ENCODE measurements around the gene RILPL2.
A peak's percentile ranks its signal among the peaks of the same experiment; 100 is the strongest.
"Not testable (repeated sequence)": the region's sequence is repeated elsewhere in the genome, so short reads cannot be mapped to it uniquely, and the experiment has no call there.

RILPL2 gene

GRCh38 chr12:123436017-123436964 is at the start of gene RILPL2:
Gene RILPL2 (minus strand): TSS chr12:123436684. CDS start chr12:123436420, 264 bp downstream.
- peak; percentile 68 for DNase-seq

GRCh38 chr12:123485756-123486155 is 49.3 kb upstream of the RILPL2 start:
- no peak for DNase-seq

- no peak for DNase-seq
Observed at GRCh38 chr12:123483602-123484248, 47.2 kb upstream of the RILPL2 start.

DNA sequence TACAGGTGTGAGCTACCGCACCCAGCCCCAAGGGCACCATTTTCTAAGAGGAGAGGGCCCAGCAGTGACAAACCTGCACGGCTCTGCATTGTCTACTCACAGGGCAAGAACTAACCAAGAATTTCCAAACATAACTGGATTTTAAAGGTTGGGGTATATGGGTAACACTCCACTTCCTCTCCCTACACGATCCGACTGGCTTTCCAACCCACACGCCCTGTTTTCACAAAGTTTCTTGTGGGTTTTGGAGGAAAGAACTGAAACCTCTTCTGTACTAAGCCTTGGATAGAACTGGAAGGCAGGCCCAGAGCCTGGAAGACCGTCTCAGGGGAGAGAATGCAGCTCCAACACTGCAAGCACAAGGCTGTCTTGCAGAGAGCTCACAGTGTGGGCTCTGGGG is 46.4 kb upstream of the RILPL2 start:
- DNase-seq, result no peak

DNA sequence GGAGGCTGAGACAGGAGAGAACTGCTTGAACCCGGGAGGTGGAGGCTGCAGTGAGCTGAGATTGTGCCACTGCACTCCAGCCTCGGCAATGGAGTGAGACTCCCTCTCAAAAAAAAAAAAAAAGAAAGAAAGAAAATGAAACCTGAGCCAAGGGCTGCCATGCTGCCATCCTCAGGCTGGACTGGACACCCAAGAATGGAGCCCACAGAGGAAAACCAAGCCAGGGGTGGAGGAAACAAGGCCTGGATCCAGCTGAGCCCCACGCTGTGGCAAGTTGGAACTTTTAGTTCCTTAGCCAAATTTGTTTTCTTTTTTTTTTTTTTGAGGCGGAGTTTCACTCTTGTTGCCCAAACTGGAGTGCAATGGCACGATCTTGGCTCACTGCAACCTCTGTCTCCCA is 44.8 kb upstream of the RILPL2 start:
- DNase-seq, result not testable (repeated sequence)

DNA sequence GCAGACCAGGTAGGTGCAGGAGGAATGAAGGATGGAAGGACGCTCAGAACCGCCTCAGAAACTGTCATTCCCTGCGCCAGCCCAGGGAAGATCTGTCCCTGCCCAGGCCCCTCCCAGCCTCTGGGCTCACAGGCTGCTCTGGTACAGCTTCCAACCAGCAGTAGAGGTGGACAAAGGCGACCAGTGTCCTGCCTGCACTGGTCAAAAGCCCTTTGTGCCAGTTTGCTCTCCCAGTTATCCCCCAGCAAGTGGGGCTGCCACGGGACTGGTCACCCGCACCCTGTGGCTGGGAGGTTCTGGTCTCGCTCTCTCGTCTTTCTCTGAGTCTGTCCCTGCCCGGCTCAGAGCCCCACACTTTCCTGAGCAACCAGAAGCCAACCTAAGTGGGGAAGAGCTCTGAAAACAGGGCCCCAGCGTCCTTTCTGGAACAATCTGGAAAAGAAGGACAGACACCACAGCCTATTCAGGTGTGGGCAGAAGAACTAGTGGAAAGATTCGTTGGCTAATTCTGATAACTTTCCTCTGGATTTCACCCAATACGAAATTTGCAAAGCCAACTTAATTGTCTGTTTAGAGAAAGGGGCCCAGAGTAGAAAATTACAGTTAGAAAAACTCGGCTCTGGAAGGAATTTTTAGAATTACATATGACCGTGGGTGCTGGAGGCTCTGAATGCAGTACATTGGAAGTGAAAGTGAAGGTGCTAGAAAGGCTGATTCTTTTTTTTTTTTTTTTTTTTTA is 43.1 kb upstream of the RILPL2 start:
- no peak for DNase-seq

DNA sequence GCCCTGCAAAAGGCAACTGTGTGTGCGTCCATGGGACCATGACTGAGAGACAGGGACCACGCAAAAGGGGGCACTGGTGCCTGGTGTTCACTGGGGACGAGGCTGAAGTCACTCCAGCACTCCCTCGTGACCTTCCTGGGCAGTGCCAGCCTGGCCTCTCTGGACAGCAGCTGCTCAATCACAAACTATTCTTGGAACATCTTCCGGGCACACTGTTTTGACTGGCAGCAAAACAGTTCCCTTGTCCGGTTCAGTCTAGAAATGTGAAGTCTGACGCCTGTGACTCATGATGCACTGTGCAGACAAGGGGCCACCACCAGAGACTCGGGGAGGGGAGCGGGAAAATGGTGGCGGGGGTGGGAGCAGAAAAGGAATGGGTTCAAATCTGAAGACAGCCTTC is 42.3 kb upstream of the RILPL2 start:
- no peak for DNase-seq

DNA sequence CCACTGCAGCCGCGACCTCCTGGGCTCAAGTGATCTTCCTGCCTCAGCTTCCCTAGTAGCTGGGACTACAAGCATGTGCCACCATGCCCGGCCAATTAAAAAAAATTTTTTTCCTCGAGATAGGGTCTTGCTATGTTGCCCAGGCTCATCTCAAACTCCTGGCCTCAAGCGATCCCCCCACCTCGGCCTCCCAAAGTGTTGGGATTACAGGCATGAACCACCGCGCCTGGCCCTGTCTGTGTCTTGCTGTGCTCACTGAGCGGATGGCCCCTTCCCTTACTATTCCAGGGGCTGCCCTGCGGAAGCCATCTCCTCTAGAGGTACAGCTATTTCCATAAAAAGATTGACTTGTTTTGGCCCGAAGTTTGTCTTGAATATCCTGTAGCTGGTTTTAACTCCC is 41.6 kb upstream of the RILPL2 start:
- no peak for DNase-seq

DNA sequence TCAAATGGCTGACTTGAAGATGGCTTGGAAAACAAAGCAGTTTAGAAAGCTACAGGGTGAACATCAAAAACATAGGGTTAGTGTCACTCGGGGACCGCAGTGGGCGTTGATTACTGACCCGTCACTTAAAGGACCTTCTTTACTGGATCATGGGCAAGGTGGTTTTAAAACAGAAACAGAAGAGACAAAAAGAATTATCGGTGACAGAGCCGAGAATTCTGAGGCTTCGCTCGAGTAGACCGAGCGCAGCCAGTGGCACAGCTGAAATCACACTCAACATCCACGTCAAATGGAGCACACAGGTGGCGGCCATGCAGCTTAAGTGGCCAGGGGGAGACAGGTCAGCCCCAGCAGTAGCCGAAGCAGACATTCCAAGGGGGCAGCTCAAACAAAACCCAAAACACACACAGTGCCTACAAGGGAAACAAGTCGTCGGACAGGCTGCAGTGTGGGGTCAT is 38.8 kb upstream of the RILPL2 start:
- no peak for DNase-seq

- no peak for DNase-seq
Observed at GRCh38 chr12:123474485-123475245, 38.2 kb upstream of the RILPL2 start.

- no peak for DNase-seq
Observed at GRCh38 chr12:123472438-123472849, 36.0 kb upstream of the RILPL2 start.

GRCh38 chr12:123471374-123472068 is 35.0 kb upstream of the RILPL2 start:
- no peak for DNase-seq

DNA sequence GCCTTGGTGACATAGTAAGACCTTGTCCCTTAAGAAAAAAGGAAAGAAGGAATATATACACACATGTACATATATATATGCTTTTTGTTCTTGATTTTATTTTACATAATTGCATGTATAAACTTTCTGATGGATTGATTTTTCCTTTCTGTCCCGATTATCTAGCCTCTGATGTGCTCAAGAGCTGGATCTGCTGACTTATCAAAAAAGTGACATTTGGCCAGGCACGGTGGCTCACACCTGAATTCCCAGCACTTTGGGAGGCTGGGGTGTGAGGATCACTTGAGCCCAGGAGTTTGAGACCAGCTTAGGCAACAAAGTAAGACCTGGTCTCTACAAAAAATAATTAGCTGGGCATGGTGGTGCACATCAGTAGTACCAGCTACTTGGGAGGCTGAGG is 33.5 kb upstream of the RILPL2 start:
- no peak for DNase-seq

DNA sequence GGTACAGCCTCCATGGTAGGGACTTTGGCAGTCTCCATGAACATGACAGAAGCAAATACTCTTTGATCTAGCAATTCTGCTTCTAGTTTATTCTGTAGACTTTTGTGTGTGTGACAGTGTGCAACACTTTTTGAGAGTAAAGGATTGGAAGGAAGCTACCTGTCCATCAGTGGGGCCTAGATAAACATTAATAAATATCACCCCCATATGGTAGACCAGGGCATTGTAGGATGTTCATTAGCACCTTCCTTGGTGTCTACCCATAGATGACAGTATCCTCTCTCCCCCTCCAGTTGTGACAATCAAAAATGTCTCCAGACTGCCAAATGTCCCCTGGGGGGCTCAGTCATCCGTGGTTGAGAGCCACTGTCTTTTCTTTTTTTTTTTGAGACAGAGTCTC is 32.3 kb upstream of the RILPL2 start:
- no peak for DNase-seq

DNA sequence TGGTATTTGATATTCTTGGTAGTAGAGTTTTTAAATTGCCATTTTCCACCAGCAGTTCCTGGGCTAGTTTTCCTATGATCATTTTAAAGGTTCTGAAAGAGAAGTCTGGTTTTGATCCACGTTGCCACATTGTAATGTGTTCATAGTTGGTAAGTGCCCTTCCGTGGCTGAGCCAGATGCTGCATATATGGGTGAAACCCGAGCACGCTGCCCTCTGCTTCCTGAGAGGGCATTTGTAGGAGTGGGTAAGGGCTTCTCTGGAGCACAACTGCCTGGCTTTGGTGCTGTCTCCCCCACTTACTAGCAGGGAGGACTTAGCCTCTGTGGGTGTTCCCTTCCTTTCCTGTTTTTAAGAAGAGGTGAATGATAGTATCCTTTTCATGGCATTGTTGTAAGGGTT is 28.6 kb upstream of the RILPL2 start:
- no peak for DNase-seq

GRCh38 chr12:123463174-123463573 is 26.7 kb upstream of the RILPL2 start:
- not testable (repeated sequence) for DNase-seq

DNA sequence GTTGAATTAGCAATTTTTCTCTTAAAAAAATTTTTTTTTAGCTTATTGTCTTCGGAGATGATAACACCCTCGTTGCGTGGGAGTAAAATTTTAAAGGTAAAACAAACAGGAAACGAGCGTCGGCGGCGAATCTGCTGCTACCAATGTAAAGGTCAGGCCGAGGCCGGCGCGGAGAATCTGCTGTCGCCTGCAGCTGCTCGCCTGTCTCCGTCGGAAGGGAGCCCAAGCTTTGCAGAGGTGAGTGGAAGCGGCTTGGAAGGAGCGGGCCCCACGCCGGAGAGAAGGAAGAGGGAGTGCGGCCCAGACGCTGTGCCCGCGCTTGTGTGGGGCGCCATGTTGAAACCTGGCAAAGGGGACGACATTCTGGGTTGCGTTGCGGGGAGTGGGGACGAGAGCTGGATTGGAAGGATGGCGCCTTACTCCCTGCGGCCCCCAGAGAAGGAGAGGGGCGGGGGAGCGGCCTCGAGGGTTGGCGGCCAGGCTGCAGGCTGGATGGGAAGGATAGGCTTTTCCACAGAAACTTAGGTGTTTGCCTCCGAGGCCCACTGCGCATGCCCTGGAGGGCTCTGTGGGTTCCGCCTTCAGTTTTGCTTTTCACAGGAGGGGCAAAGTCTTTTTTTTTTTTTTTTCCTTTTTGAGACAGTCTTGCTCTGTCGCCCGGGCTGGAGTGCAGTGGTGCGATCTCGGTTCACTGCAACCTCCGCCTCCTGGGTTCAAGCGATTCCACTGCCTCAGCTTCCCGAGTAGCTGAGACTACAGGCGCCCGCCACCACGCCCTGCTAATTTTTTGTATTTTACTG is 21.7 kb upstream of the RILPL2 start, which contains the start of gene SNRNP35:
TSS of gene SNRNP35 (plus strand) at position 160 of the 800 bp plus-strand sequence. CDS start 7,402 bp downstream, outside the sequence.
- DNase-seq, result peak; percentile 42

GRCh38 chr12:123453165-123453564 is 16.7 kb upstream of the RILPL2 start:
- no peak for DNase-seq

DNA sequence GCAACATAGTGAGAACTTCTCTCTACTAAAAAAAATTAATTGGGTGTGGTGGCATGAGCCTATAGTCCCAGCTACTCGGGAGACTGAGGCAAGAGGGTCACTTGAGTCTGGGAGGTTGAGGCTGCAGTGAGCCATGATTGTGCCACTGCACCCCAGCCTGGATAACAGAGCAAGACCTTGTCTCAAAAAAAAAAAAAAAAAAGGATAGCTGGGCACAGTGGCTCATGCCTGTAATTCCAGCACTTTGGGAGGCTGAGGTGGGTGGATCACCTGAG is 15.7 kb upstream of the RILPL2 start:
- not testable (repeated sequence) for DNase-seq

- DNase-seq, result no peak
Observed at GRCh38 chr12:123450636-123451035, 14.2 kb upstream of the RILPL2 start.

GRCh38 chr12:123449856-123450255 is 13.4 kb upstream of the RILPL2 start:
- DNase-seq, result no peak
